ENCODE data around the gene TNNI3K.
"Not testable (repeated sequence)": the region's sequence is repeated elsewhere in the genome, so short reads cannot be mapped to it uniquely, and the experiment has no call there.

Gene TNNI3K

GRCh38 chr1:74235153-74235552 lies at the start of gene TNNI3K:
TNNI3K (plus strand) TSS chr1:74235387; CDS start chr1:74235452, 65 bp downstream.
- no peak for DNase-seq

GRCh38 chr1:74193908-74194307 lies 41.3 kb upstream of the TNNI3K start:
- no peak for DNase-seq

- DNase-seq = no peak
Measured at GRCh38 chr1:74195339-74195738, 39.8 kb upstream of the TNNI3K start.

DNA sequence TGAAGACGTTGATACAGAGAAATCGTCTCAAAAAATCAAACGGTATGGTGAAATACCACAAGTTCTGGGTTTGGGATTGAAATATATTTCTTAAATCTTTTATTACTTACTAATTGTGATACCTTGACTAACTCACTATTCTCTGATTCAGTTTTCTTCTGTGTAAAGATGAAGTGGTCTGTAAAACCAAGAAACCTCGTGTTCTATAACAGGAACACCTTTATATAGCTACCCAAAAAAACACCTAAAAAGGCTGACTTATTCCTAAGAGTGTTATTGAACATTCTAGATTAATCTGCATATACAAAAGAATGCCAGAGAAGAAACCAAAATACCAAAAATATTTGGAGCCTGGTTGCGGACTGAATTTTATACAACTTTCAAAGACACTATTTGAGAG lies 37.9 kb upstream of the TNNI3K start:
- no peak for DNase-seq

DNA sequence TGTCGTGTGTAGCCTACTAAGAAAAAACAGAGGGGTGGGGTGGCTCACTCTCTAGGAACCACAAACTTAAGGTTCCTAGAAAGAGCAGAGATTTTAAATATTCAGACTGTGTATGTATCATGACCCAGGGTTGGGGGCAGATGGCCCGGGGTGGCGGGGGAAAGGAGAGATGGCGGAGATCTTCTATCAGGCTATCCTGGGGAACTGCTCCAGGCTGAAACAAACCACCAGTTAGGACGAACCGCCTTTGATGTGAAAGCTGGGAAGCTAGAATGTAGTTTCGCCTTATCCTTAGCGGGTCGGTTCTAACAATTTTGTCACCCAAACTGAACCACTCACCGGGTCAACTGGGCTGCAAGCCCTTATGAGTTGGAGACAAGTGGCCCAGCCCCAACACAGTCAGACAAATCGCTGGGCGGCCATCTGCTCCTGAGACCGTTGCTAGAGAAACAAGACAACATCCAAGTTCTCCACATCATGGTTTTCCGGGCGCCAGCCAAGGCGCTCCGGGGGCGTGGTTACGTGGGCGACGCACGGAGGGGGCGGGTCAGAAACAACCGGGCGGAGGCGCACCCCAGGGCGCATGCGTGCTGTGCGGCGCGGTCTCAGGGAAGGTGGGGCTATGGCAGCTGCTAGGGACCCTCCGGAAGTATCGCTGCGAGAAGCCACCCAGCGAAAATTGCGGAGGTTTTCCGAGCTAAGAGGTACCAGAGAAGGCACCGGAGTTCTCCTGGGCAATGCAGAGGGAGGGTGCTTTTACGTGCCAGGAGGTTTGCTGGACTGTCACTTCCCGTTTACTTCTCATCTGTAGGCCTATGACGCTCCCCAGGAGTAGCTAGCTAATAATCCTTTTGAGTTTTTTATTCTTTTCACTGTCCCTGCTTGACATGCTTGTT lies 37.3 kb upstream of the TNNI3K start, which contains the start of the genes FPGT and LRRIQ3:
Gene FPGT, plus strand, starts transcription at position 586 of the 896 bp plus-strand sequence. Its CDS starts 37 bp downstream, at position 623.
Gene LRRIQ3, minus strand, starts transcription at position 520 of the 896 bp plus-strand sequence. CDS start 14,492 bp downstream, outside the sequence.
- DNase-seq = peak; percentile 96

DNA sequence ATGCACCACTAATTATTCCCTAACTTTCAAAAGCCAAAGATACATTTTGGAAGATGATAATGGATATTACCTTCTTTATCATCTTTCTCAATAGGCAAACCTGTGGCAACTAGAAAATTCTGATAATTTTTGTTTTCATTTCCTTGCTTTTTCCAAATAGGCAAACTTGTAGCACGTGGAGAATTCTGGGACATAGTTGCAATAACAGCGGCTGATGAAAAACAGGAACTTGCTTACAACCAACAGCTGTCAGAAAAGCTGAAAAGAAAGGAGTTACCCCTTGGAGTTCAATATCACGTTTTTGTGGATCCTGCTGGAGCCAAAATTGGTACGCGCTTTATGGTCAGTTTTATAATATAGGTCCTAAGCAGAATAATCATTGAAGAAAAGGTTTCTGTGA lies 35.7 kb upstream of the TNNI3K start:
- no peak for DNase-seq

GRCh38 chr1:74205266-74205665 lies 29.9 kb upstream of the TNNI3K start:
- no peak for DNase-seq

DNA sequence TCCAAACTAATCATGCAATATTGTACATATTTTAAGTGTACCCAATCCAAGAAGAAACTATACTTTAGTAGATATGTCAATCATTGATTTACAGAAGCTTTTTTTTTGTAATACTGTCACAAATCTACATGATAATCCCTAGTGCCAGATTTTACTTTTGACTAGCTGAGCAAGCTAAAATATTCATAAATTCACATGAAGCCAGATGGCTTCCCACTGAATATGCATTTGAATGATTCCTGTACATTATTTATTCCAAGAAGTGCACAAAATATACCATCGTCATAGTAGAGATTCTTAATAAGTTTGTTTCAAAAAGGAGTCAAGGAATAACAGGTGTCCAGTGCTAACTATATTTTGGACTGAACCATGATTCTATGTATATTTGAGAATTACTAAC lies 20.0 kb upstream of the TNNI3K start:
- no peak for DNase-seq

DNA sequence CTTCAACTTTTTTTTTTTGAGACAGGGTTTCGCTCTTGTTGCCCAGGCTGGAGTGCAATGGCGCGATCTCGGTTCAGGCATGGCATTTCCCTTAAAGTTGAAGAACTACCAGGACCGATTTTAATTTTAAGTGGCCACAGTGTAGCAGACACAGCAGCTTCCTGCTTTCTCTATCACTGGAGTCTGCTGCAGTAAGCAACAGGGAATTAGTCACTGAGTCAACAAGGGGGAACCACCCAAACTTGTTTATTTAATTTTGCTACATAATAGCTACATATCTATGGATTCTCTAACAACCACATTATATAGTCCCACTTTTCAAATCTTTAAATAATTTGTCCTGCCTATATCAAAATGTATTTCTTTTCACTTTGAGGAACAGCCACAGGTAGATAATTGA lies 12.5 kb upstream of the TNNI3K start:
- no peak for DNase-seq

DNA sequence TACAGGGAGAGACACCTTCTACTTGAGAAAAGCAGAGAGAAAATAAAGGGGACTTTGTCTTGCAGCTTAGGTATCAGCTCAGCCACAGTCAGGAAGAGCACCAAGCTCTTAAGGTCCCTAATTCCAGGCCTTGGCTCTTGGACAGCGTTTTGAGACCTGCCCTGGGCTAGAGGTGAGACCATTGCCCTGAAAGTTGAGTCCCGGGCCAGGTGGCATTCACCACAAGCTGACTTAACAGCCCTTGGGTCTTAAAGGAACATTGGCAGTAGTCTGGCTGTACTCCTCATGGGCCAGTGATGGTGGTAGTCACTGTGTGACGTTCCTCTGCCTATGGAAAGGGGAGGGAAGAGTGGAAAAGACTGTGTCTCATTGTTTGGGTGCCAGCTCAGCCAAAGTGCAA lies 11.7 kb upstream of the TNNI3K start:
- DNase-seq = no peak

- DNase-seq = no peak
Measured at GRCh38 chr1:74236440-74236839, 1.3 kb downstream of the TNNI3K start.

GRCh38 chr1:74237035-74237434 lies 1.8 kb downstream of the TNNI3K start:
- no peak for DNase-seq

DNA sequence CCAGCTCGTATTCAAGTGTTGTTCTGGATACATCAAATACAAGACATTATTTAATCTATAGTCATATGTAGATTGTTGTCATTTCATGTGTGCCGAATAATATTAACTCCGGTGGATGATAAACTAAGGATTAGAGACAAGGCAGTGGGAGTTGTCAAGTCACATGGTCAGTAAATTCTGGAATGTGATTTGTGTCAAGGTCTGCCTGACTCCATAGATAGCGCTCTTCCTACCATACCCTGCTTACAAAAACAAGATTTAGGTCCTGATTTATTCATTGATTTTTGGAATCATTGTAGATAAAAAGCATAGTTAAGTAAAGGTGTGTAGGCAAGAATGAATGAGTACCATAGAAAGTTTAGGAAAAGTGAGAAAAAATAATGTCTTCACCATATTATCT lies 2.6 kb downstream of the TNNI3K start:
- DNase-seq = no peak

- no peak for DNase-seq
Measured at GRCh38 chr1:74245168-74245772, 10.1 kb downstream of the TNNI3K start.

GRCh38 chr1:74246315-74246714 lies 11.1 kb downstream of the TNNI3K start:
- no peak for DNase-seq

DNA sequence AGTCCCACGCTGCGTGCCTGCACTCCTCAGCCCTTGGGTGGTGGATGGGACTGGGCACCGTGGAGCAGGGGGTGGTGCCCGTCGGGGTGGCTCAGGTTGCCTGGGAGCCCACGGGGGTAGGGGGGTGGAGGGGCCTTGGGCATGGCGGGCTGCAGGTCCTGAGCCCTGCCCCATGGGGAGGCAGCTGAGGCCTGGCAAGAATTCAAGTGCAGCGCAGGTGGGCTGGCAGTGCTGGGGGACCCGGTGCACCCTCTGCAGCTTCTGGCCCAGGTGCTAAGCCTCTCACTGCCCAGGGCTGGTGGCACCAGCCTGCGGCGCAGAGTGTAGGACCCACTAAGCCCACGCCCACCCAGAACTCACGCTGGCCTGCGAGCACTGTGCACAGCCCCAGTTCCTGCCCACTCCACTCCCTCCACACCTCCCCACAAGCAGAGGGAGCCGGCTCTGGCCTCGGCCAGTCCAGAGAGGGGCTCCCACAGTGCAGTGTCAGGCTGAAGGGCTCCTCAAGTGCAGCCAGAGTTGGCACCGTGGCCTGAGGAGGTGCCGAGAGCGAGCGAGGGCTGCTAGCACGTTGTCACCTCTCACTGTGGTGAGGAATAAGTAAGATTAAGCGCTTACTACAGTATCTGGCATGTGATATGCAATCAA lies 12.8 kb downstream of the TNNI3K start:
- DNase-seq = no peak

GRCh38 chr1:74253243-74253824 lies 18.1 kb downstream of the TNNI3K start:
- DNase-seq = not testable (repeated sequence)

GRCh38 chr1:74266001-74266400 lies 30.8 kb downstream of the TNNI3K start:
- no peak for DNase-seq

DNA sequence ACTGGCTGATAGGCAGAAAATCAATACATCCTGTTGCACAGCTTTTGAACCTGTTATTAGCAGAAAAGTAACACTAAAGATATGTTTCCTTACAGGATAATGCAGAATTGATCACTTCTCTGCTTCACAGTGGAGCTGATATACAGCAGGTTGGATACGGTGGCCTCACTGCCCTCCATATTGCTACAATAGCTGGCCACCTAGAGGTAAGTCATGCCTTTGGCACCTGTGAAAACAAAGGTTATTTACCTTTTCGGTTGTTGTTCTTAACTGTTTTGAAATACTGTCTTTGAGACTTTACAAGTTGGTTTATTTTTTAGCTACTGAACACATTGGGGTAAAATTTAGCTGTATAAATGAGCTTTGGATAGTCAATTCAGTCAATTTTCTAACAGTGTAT lies 36.3 kb downstream of the TNNI3K start:
- DNase-seq = no peak

GRCh38 chr1:74280642-74281396 lies 45.6 kb downstream of the TNNI3K start:
- no peak for DNase-seq

- no peak for DNase-seq
Measured at GRCh38 chr1:74286414-74286813, 51.2 kb downstream of the TNNI3K start.

DNA sequence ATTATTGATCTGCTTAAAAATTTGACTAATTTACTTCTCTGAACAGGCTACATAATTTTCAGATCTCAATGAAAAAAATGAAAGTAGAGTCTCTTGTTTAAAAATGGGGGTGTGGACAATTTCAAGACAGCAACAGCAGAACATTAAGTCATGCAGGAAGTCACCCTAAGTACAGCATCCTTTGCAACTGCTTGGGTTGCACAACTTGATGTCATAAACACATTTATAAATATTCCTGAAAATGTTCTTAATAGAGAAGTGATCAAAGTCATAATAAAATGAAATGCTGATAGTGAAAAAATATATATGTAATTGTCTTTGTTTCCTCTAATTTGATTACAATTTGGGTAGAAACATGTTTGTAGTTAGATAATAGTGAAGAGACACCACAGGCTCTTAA lies 79.3 kb downstream of the TNNI3K start:
- no peak for DNase-seq

All from CD4-positive, alpha-beta T cell treated with Interleukin-6 for 4 hours (primary cell).